Measurements from ENCODE around the gene PANK4.

GRCh38 chr1:2533365-2533764 lies 7.0 kb upstream of the PANK4 start:
- TF ChIP-seq POLR2A (IDR thresholded peaks at IDR 0.05) = no peak
- no peak for TF ChIP-seq CTCF (IDR thresholded peaks at IDR 0.05)

All from body of pancreas (tissue), 4 donors.